Measurements from ENCODE around the gene DDX23. TPM values are rescaled to one million over a fixed set of nuclear protein-coding genes. Genes with fewer than 3 reads are reported as not detected.

Gene DDX23
- total RNA-seq, 1 experiment from 2014 or later, result 98.1 TPM

GRCh38 chr12:48813465-48814261, 38.3 kb downstream of the DDX23 start:
- Histone ChIP-seq H4K5ac (ENCODE audit: insufficient read length, low read depth, low read length) (no peak overlapping the region), H3K27me3 (ENCODE audit: insufficient read depth, low read length) (peaks cover 27% of the 10 kb centered on the region), H2BK15ac (ENCODE audit: low read depth, low read length) (no peak overlapping the region), H3K79me2 (ENCODE audit: insufficient read depth, low read length) (no peaks in the 10 kb centered on the region), H2AFZ (ENCODE audit: low read length) (peak overlapping the region; percentile 65), H3K9ac (ENCODE audit: extremely low read depth, insufficient read length, low read length) (no peak overlapping the region), H3K4me1 (ENCODE audit: insufficient read depth, low read length) (0 out of 2 replicates have a peak, but pooled peaks cover 2% of the 10 kb centered on the region), H4K91ac (ENCODE audit: insufficient read length, low read depth, low read length) (no peak overlapping the region), H3K23ac (ENCODE audit: insufficient read length, low read depth, low read length) (no peak overlapping the region), H4K20me1 (ENCODE audit: control insufficient read depth, insufficient read depth, insufficient read length) (no peaks in the 10 kb centered on the region), H3K4ac (ENCODE audit: low read depth, low read length) (no peak overlapping the region), H2AK5ac (ENCODE audit: insufficient read length, low read length) (no peak overlapping the region), H3K9me3 (ENCODE audit: control insufficient read depth, low read depth, low read length) (no peaks in the 10 kb centered on the region), H2BK5ac (ENCODE audit: insufficient read length, low read length) (no peak overlapping the region), H4K8ac (replicated peaks; ENCODE audit: insufficient read length, low read depth, low read length) (no peak overlapping the region), H3K14ac (ENCODE audit: insufficient read depth, low read length) (no peak overlapping the region), H3K27ac (ENCODE audit: insufficient read length, low read depth, low read length) (no peak overlapping the region), H3K23me2 (ENCODE audit: insufficient read length, low read depth, low read length, poor library complexity, severe bottlenecking) (peaks cover 24% of the 10 kb centered on the region), H3K56ac (ENCODE audit: insufficient read length, low read depth, low read length) (no peak overlapping the region), H3K79me1 (ENCODE audit: insufficient read depth, low read depth, low read length, poor library complexity, severe bottlenecking) (no peaks in the 10 kb centered on the region), H3K4me2 (ENCODE audit: insufficient read depth, insufficient read length, low read length) (peak overlapping the region; percentile 87), H3T11ph (ENCODE audit: low read length) (no peak overlapping the region), H3K18ac (ENCODE audit: insufficient read length, low read depth, low read length) (no peak overlapping the region), H2BK120ac (ENCODE audit: low read depth, low read length, poor library complexity, severe bottlenecking) (no peak overlapping the region), H2BK20ac (ENCODE audit: low read depth, low read length, poor library complexity, severe bottlenecking) (no peak overlapping the region), H2BK12ac (ENCODE audit: insufficient read length, low read depth, low read length) (no peak overlapping the region)
- DNase-seq, result peak; percentile 85
- Mint-ChIP-seq H3K27me3 (ENCODE audit: low read depth) (peaks cover 44% of the 10 kb centered on the region), H3K4me1 (peaks cover 52 to 55% of the 10 kb centered on the region in 2 experiments), H3K4me3 (peak overlapping the region; percentile 88 to 95), H3K36me3 (ENCODE audit: insufficient read depth in 1 of 3, low read depth in 3 of 3) (no peaks in the 10 kb centered on the region), H3K27ac (peak overlapping the region in 2 of 3 experiments; percentile 38 to 82; a peak in 1 of 7 replicates), H3K9me3 (no peaks in the 10 kb centered on the region)
- TF ChIP-seq, protein P1, sequence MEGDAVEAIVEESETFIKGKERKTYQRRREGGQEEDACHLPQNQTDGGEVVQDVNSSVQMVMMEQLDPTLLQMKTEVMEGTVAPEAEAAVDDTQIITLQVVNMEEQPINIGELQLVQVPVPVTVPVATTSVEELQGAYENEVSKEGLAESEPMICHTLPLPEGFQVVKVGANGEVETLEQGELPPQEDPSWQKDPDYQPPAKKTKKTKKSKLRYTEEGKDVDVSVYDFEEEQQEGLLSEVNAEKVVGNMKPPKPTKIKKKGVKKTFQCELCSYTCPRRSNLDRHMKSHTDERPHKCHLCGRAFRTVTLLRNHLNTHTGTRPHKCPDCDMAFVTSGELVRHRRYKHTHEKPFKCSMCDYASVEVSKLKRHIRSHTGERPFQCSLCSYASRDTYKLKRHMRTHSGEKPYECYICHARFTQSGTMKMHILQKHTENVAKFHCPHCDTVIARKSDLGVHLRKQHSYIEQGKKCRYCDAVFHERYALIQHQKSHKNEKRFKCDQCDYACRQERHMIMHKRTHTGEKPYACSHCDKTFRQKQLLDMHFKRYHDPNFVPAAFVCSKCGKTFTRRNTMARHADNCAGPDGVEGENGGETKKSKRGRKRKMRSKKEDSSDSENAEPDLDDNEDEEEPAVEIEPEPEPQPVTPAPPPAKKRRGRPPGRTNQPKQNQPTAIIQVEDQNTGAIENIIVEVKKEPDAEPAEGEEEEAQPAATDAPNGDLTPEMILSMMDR (conservative IDR thresholded peaks at IDR 0.05), result no peak
- no CpG with 5 or more reads among the region's 18 CpGs for WGBS (ENCODE audit: extremely low coverage, insufficient read length, low lambda C conversion rate)

Measured in H9 (cell line).